ENCODE data around the gene LPGAT1. TPM values are rescaled to one million over a fixed set of nuclear protein-coding genes. Genes with fewer than 3 reads are reported as not detected.

LPGAT1 gene
- total RNA-seq, 1 experiment from 2014 or later, result 50.6 TPM

- no peak for TF ChIP-seq CEBPB (IDR thresholded peaks at IDR 0.05; ENCODE audit: low read depth)
- no peak for TF ChIP-seq ZFX (IDR thresholded peaks at IDR 0.05)
- TF ChIP-seq RAD21 (IDR thresholded peaks at IDR 0.05; ENCODE audit: low read depth), result no peak
- no peak for TF ChIP-seq REST (IDR thresholded peaks at IDR 0.05; ENCODE audit: low read depth)
- no peak for TF ChIP-seq EZH2phosphoT487 (IDR thresholded peaks at IDR 0.05; ENCODE audit: borderline replicate concordance)
- TF ChIP-seq SRF (IDR thresholded peaks at IDR 0.05; ENCODE audit: low read depth), result no peak
- TF ChIP-seq JUND (IDR thresholded peaks at IDR 0.05), result no peak
- no peak for TF ChIP-seq EZH2 (IDR thresholded peaks at IDR 0.05)
- H4K20me1 ChIP-seq (ENCODE audit: insufficient read depth), result no peaks in the 10 kb centered on the region
- peaks cover 0 to 3% of the 10 kb centered on the region in 2 experiments; a peak in 1 of 4 replicates for H3K36me3 ChIP-seq (ENCODE audit: control insufficient read depth in 1 of 2, insufficient read depth in 2 of 2, low read length in 2 of 2)
- H3K27me3 ChIP-seq (ENCODE audit: insufficient read depth, low read length), result no peaks in the 10 kb centered on the region
- H3K4me2 ChIP-seq (ENCODE audit: low read length), result no peak overlapping the region
- H3K4me3 ChIP-seq (replicated peaks in 1 of 2; ENCODE audit: low read depth in 1 of 2, low read length in 2 of 2), result no peak overlapping the region
- no peaks in the 10 kb centered on the region for H3K9me2 ChIP-seq (ENCODE audit: insufficient read depth)
- DNase-seq (ENCODE audit: low read depth, low spot score) (no peak), ATAC-seq (no peak)
- no peaks in the 10 kb centered on the region for H3K4me1 ChIP-seq (ENCODE audit: control insufficient read depth in 1 of 2, insufficient read depth in 2 of 2, low read length in 2 of 2)
- ChIA-PET RAD21 (ENCODE audit: low non-redundant PET in 1 of 2, low total read pairs in 2 of 2, uncharacterized antibody in 2 of 2, unreplicated experiment in 2 of 2) (no interaction called here), POLR2A (no interaction called here), CTCF (no interaction called here)
- H3K9me3 ChIP-seq (ENCODE audit: control insufficient read depth in 1 of 2, insufficient read depth in 1 of 2, low read depth in 1 of 2, low read length in 2 of 2), result no peaks in the 10 kb centered on the region
- H3K79me2 ChIP-seq (ENCODE audit: insufficient read depth, low read length), result no peaks in the 10 kb centered on the region
- intact Hi-C loops (cut with micrococcal nuclease), result no loop called here
- BruUV-seq (replicated peaks), result no TSS peak
- H3K27ac ChIP-seq (ENCODE audit: low read depth, low read length), result no peak overlapping the region
- H2AFZ ChIP-seq (ENCODE audit: low read depth, low read length, poor library complexity, severe bottlenecking), result no peak overlapping the region
- H3K9ac ChIP-seq (ENCODE audit: low read length), result no peak overlapping the region
Observed at GRCh38 chr1:211749251-211749650, 81.3 kb downstream of the LPGAT1 start.

GRCh38 chr1:211748810-211749209 is 81.8 kb downstream of the LPGAT1 start:
- Histone ChIP-seq H3K27ac (ENCODE audit: low read depth, low read length) (no peak overlapping the region), H3K4me2 (ENCODE audit: low read length) (no peak overlapping the region), H3K36me3 (ENCODE audit: control insufficient read depth in 1 of 2, insufficient read depth in 2 of 2, low read length in 2 of 2) (peaks cover 0 to 3% of the 10 kb centered on the region in 2 experiments; a peak in 1 of 4 replicates), H3K9ac (ENCODE audit: low read length) (no peak overlapping the region), H3K4me3 (replicated peaks in 1 of 2; ENCODE audit: low read depth in 1 of 2, low read length in 2 of 2) (no peak overlapping the region), H4K20me1 (ENCODE audit: insufficient read depth) (no peaks in the 10 kb centered on the region), H3K4me1 (ENCODE audit: control insufficient read depth in 1 of 2, insufficient read depth in 2 of 2, low read length in 2 of 2) (no peaks in the 10 kb centered on the region), H2AFZ (ENCODE audit: low read depth, low read length, poor library complexity, severe bottlenecking) (no peak overlapping the region), H3K9me2 (ENCODE audit: insufficient read depth) (no peaks in the 10 kb centered on the region), H3K9me3 (ENCODE audit: control insufficient read depth in 1 of 2, insufficient read depth in 1 of 2, low read depth in 1 of 2, low read length in 2 of 2) (no peaks in the 10 kb centered on the region), H3K79me2 (ENCODE audit: insufficient read depth, low read length) (no peaks in the 10 kb centered on the region), H3K27me3 (ENCODE audit: insufficient read depth, low read length) (no peaks in the 10 kb centered on the region)
- CTCF ChIA-PET, result no interaction called here
- ATAC-seq (no peak), DNase-seq (ENCODE audit: low read depth, low spot score) (no peak)
- intact Hi-C loops (cut with micrococcal nuclease), result no loop called here
- BruUV-seq (replicated peaks), result no TSS peak
- POLR2A ChIA-PET, result no interaction called here
- RAD21 ChIA-PET (ENCODE audit: low non-redundant PET in 1 of 2, low total read pairs in 2 of 2, uncharacterized antibody in 2 of 2, unreplicated experiment in 2 of 2), result no interaction called here
- TF ChIP-seq ZBTB33 (IDR thresholded peaks at IDR 0.05; ENCODE audit: extremely low read depth, insufficient replicate concordance, low read length) (no peak), EGR1 (IDR thresholded peaks at IDR 0.05; ENCODE audit: low read depth) (no peak), CEBPB (IDR thresholded peaks at IDR 0.05; ENCODE audit: low read depth) (no peak), SRF (IDR thresholded peaks at IDR 0.05; ENCODE audit: low read depth) (no peak), EZH2 (IDR thresholded peaks at IDR 0.05) (no peak), CTCF (IDR thresholded peaks at IDR 0.05 in 2 of 3, conservative IDR thresholded peaks at IDR 0.05 in 1 of 3; ENCODE audit: borderline replicate concordance in 1 of 3, insufficient read depth in 1 of 3, low read depth in 2 of 3, low read length in 2 of 3) (no peak), YY1 (IDR thresholded peaks at IDR 0.05; ENCODE audit: extremely low read depth, insufficient replicate concordance, low read depth, low read length) (no peak), TCF7L2 (IDR thresholded peaks at IDR 0.05; ENCODE audit: borderline replicate concordance, extremely low read depth, insufficient read depth, insufficient read length) (no peak)

All from HCT116 (cell line).